GM12878 (cell line): Measurements from ENCODE around the gene ERG. TPM values are rescaled to one million over a fixed set of nuclear protein-coding genes. Genes with fewer than 3 reads are reported as not detected.

Source experiments
- ATAC-seq: fragments of 200-7000 bp; cut with Tn5 transposase; 3 replicates; pipeline ENCODE4 v1.9.1; 2020; ENCODE audit warnings: mild to moderate bottlenecking, moderate library complexity
- BruUV-seq: library from RNA; stranded (reverse); fragments of 400-500 nt; replicated peaks from 2 replicates; lab custom pipeline; 2021; lab: Mats Ljungman, UMichigan
- CTCF ChIA-PET: fragments of 300-600 bp; sonication (Branson Sonifier 250); formaldehyde crosslinking; extraction: SDS; loops from one replicate; lab custom pipeline; 2021; ENCODE audit warnings: inconsistent platforms; lab: Yijun Ruan, JAX
- POLR2A ChIA-PET: fragments of 350-600 bp; formaldehyde crosslinking; extraction: SDS; loops from one replicate; lab custom pipeline; 2021; ENCODE audit warnings: inconsistent platforms; lab: Charles Lee
- RAD21 ChIA-PET: fragments of 300-600 bp; sonication (Branson Sonifier 250); formaldehyde crosslinking; loops from one replicate; lab custom pipeline; 2023; ENCODE audit warnings: antibody characterized with exemption; ENCODE audit not compliant: unreplicated experiment; lab: Charles Lee
- SMC1A ChIA-PET: fragments of 300-600 bp; sonication (Branson Sonifier 250); formaldehyde crosslinking; loops from one replicate; lab custom pipeline; 2023; ENCODE audit not compliant: unreplicated experiment, uncharacterized antibody; lab: Charles Lee
- DNase-seq: peaks from one replicate; pipeline ENCODE4 v3.0.0-alpha.2; 2011; ENCODE audit warnings: low read depth, low spot score
- FAIRE-seq: peaks from 3 replicates; lab custom pipeline; 2011; peaks lifted over from hg19 to GRCh38; lab: Jason Lieb, UNC
- H2AFZ ChIP-seq: 2 replicates; pipeline ENCODE4 v1.6.0; 2011; ENCODE audit warnings: low read depth, low read length, control low read depth; ENCODE audit not compliant: control insufficient read depth
- H3K27ac ChIP-seq: 2 replicates; pipeline ENCODE4 v1.5.1; 2011; ENCODE audit warnings: control low read depth; ENCODE audit not compliant: control insufficient read depth, insufficient read depth
- H3K27me3 ChIP-seq, 2 experiments: replicated peaks in 1 of 2; 2 replicates each; pipeline versions ENCODE4 v1.6.0 to v1.6.1; 2011; ENCODE audit warnings: low read length in 1 of 2; ENCODE audit not compliant: control insufficient read depth in 2 of 2, insufficient read depth in 2 of 2
- H3K36me3 ChIP-seq, 2 experiments: 2 replicates each; pipeline ENCODE4 v1.5.1; 2011; ENCODE audit warnings: low read length in 1 of 2; ENCODE audit not compliant: control insufficient read depth in 2 of 2, insufficient read depth in 2 of 2
- H3K4me1 ChIP-seq: 2 replicates; pipeline ENCODE4 v1.6.1; 2011; ENCODE audit warnings: mild to moderate bottlenecking, low read length, moderate library complexity, mixed read lengths; ENCODE audit not compliant: control insufficient read depth, insufficient read depth
- H3K4me2 ChIP-seq: 2 replicates; pipeline ENCODE4 v1.6.0; 2011; ENCODE audit warnings: control low read depth; ENCODE audit not compliant: control insufficient read depth, insufficient read depth
- H3K4me3 ChIP-seq: fragments of 200-600 bp; sonication (generic); 2 replicates; pipeline ENCODE4 v1.5.1; 2016
- H3K79me2 ChIP-seq: 2 replicates; pipeline ENCODE4 v1.6.0; 2011; ENCODE audit warnings: low read length; ENCODE audit not compliant: control insufficient read depth, insufficient read depth
- H3K9ac ChIP-seq: 2 replicates; pipeline ENCODE4 v1.8.0; 2011; ENCODE audit warnings: low read length, control low read depth, mixed read lengths; ENCODE audit not compliant: control insufficient read depth, insufficient read depth
- H3K9me3 ChIP-seq: replicated peaks from 3 replicates; pipeline ENCODE4 v1.5.1; 2011; ENCODE audit warnings: mild to moderate bottlenecking, low read length; ENCODE audit not compliant: control insufficient read depth, insufficient read depth
- H4K20me1 ChIP-seq: 2 replicates; pipeline ENCODE4 v1.6.0; 2011; ENCODE audit not compliant: control insufficient read depth, insufficient read depth
- ATF7 ChIP-seq: fragments of 450-650 bp; IDR thresholded peaks from 2 replicates; pipeline ENCODE4 v1.6.1; 2016; ENCODE audit warnings: low read depth, mild to moderate bottlenecking
- BCL11A ChIP-seq: IDR thresholded peaks from 2 replicates; pipeline ENCODE4 v1.6.1; 2011; ENCODE audit warnings: low read depth, low read length
- BCLAF1 ChIP-seq: fragments of 450-650 bp; IDR thresholded peaks from 2 replicates; pipeline ENCODE4 v1.6.1; 2017; ENCODE audit warnings: antibody characterized with exemption, mild to moderate bottlenecking, moderate library complexity
- EGR1 ChIP-seq, 2 experiments: IDR thresholded peaks; 1 replicate in 1 of 2; 2 replicates in 1 of 2; pipeline ENCODE4 v1.6.1; 2011 to 2012; ENCODE audit warnings: low read depth in 2 of 2, low read length in 2 of 2, borderline replicate concordance in 1 of 2, mild to moderate bottlenecking in 1 of 2, moderate library complexity in 1 of 2
- HCFC1 ChIP-seq: fragments of 150-350 bp; IDR thresholded peaks from 2 replicates; pipeline ENCODE4 v1.6.1; 2014; ENCODE audit warnings: low read length
- MTA3 ChIP-seq: IDR thresholded peaks from 2 replicates; pipeline ENCODE4 v1.6.1; 2012; ENCODE audit warnings: low read length, inconsistent platforms, borderline replicate concordance
- NBN ChIP-seq: fragments of 450-650 bp; IDR thresholded peaks from 2 replicates; pipeline ENCODE4 v1.6.1; 2016
- NR2F1 ChIP-seq: fragments of 450-650 bp; conservative IDR thresholded peaks from 2 replicates; pipeline ENCODE4 v1.6.1; 2017; ENCODE audit warnings: mild to moderate bottlenecking
- POU2F2 ChIP-seq: IDR thresholded peaks from 3 replicates; pipeline ENCODE4 v1.6.1; 2011; ENCODE audit warnings: low read depth, mild to moderate bottlenecking, low read length, borderline replicate concordance
- RAD51 ChIP-seq: fragments of 450-650 bp; IDR thresholded peaks from 2 replicates; pipeline ENCODE4 v1.6.1; 2016; ENCODE audit warnings: moderate library complexity, mild to moderate bottlenecking, inconsistent platforms
- RB1 ChIP-seq: fragments of 450-650 bp; formaldehyde crosslinking; IDR thresholded peaks from 2 replicates; pipeline ENCODE4 v1.6.1; 2017; ENCODE audit warnings: mild to moderate bottlenecking, borderline replicate concordance
- SIX5 ChIP-seq: IDR thresholded peaks from 2 replicates; pipeline ENCODE4 v1.6.1; 2011; ENCODE audit warnings: mild to moderate bottlenecking, low read depth, low read length, moderate library complexity; ENCODE audit not compliant: severe bottlenecking
- SP1 ChIP-seq: IDR thresholded peaks from one replicate; pipeline ENCODE4 v1.6.1; 2011; ENCODE audit warnings: low read depth, low read length
- TBL1XR1 ChIP-seq: IDR thresholded peaks from 2 replicates; pipeline ENCODE4 v1.6.1; 2012; ENCODE audit warnings: low read depth, low read length, improper control_type of control experiment
- ZNF384 ChIP-seq: IDR thresholded peaks from 2 replicates; pipeline ENCODE4 v1.6.1; 2012; ENCODE audit warnings: low read depth, mild to moderate bottlenecking, low read length, improper control_type of control experiment, borderline replicate concordance
- WGBS: methylation state at CpG from one replicate; pipeline ENCODE4 v1.1.6; 2016; ENCODE audit warnings: low lambda C conversion rate; ENCODE audit not compliant: insufficient replicate concordance, insufficient coverage; ENCODE audit errors: missing lambda C conversion rate; 5-methylcytosine and 5-hydroxymethylcytosine counted together
- in situ Hi-C: fragments of 300-500 bp; cut with MboI; formaldehyde crosslinking; loops from 9 replicates; pipeline ENCODE4 v1.14.3; 2018; ENCODE audit warnings: mixed read lengths
- intact Hi-C: fragments of 100-400 bp; cut with micrococcal nuclease; formaldehyde crosslinking; loops from one replicate; pipeline ENCODE4 v1.14.2; 2022; ENCODE audit not compliant: unreplicated experiment
- polyA plus RNA-seq, 11 experiments: library from polyadenylated mRNA; depleted of rRNA in 4 of 11; unstranded in 6 of 11; stranded (reverse) in 5 of 11; fragments of >200 nt; fragmentation: Nextera tagmentation in 4 of 11; fragmentation: Illumina TruSeq in 1 of 11; extraction: Ambion mirVana in 4 of 11; extraction: Trizol in 1 of 11; gene quantifications; 1 replicate in 1 of 11; 2 replicates in 10 of 11; pipeline versions ENCODE4 v1.2.1 to v1.2.3, GENCODE V29; 2011 to 2016; ENCODE audit warnings: inconsistent platforms in 2 of 11, missing spikeins in 2 of 11, low read depth in 1 of 11
- total RNA-seq, 4 experiments: library from RNA; depleted of rRNA in 3 of 4; stranded (reverse); fragments of >200 nt in 3 of 4; fragmentation: Illumina TruSeq in 1 of 4; extraction: Trizol in 1 of 4; gene quantifications; 2 replicates each; pipeline versions ENCODE4 v1.2.1 to v1.2.3, GENCODE V29; 2013 to 2021
- TF ChIP-seq, protein P1 (sequence below): fragments of 450-650 bp; formaldehyde crosslinking; IDR thresholded peaks from 2 replicates; pipeline ENCODE4 v1.4.0; 2022; ENCODE audit warnings: mild to moderate bottlenecking, moderate library complexity
- TF ChIP-seq, protein P2 (sequence below): IDR thresholded peaks from 2 replicates; pipeline ENCODE4 v1.6.1; 2012; ENCODE audit warnings: low read length, inconsistent platforms
- TF ChIP-seq, protein P3 (sequence below): fragments of 450-650 bp; IDR thresholded peaks from 2 replicates; pipeline ENCODE4 v1.6.1; 2016; ENCODE audit warnings: mild to moderate bottlenecking

The ERG gene
- total and polyA plus RNA-seq, 10 of the 15 experiments (the other 5 are each of a cell fraction or from before 2014, with no cell fraction given): not detected

- peaks cover 0 to 2% of the 10 kb centered on the region in 2 experiments; a peak in 1 of 4 replicates for H3K27me3 ChIP-seq
- H2AFZ ChIP-seq: no peak overlapping the region
- DNase-seq (no peak), ATAC-seq (no peak), FAIRE-seq (no peak)
- no peaks in the 10 kb centered on the region for H3K36me3 ChIP-seq
- no peaks in the 10 kb centered on the region for H4K20me1 ChIP-seq
- ChIA-PET RAD21 (no interaction called here), CTCF (no interaction called here), POLR2A (no interaction called here), SMC1A (interaction anchor here (0.6 kb wide), 1 partner anchor 160 kb away, joined by 3 read pairs; no protein-coding TSS in a partner anchor)
- H3K27ac ChIP-seq: no peak overlapping the region
- in situ Hi-C loops: no loop called here
- no peaks in the 10 kb centered on the region for H3K4me1 ChIP-seq
- no peaks in the 10 kb centered on the region for H3K9me3 ChIP-seq
- 51% methylated on average over 7 of the region's 7 CpGs for WGBS
- intact Hi-C loops: no loop called here
- no peak overlapping the region for H3K4me2 ChIP-seq
- no peaks in the 10 kb centered on the region for H3K79me2 ChIP-seq
- no TSS peak for BruUV-seq
- H3K4me3 ChIP-seq: no peak overlapping the region
- H3K9ac ChIP-seq: no peak overlapping the region
- TF ChIP-seq ATF7: no peak
- TF ChIP-seq SP1: no peak
- TF ChIP-seq TBL1XR1: no peak
- no peak for TF ChIP-seq BCLAF1
- no peak for TF ChIP-seq HCFC1
- TF ChIP-seq BCL11A: no peak
- no peak for TF ChIP-seq EGR1 (IDR thresholded peaks at IDR 0.05; ENCODE audit: borderline replicate concordance in 1 of 2, low read depth in 2 of 2, low read length in 2 of 2)
- TF ChIP-seq MTA3: no peak
- no peak for TF ChIP-seq NBN
- no peak for TF ChIP-seq RAD51
- TF ChIP-seq, protein P1, sequence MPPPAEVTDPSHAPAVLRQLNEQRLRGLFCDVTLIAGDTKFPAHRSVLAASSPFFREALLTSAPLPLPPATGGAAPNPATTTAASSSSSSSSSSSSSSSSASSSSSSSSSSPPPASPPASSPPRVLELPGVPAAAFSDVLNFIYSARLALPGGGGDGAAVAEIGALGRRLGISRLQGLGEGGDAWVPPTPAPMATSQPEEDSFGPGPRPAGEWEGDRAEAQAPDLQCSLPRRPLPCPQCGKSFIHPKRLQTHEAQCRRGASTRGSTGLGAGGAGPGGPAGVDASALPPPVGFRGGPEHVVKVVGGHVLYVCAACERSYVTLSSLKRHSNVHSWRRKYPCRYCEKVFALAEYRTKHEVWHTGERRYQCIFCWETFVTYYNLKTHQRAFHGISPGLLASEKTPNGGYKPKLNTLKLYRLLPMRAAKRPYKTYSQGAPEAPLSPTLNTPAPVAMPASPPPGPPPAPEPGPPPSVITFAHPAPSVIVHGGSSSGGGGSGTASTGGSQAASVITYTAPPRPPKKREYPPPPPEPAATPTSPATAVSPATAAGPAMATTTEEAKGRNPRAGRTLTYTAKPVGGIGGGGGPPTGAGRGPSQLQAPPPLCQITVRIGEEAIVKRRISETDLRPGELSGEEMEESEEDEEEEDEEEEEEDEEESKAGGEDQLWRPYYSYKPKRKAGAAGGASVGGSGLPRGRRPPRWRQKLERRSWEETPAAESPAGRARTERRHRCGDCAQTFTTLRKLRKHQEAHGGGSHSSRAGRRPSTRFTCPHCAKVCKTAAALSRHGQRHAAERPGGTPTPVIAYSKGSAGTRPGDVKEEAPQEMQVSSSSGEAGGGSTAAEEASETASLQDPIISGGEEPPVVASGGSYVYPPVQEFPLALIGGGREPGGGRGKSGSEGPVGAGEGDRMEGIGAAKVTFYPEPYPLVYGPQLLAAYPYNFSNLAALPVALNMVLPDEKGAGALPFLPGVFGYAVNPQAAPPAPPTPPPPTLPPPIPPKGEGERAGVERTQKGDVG (CRISPR knock-in tag): no peak
- TF ChIP-seq NR2F1: no peak
- no peak for TF ChIP-seq POU2F2
- no peak for TF ChIP-seq RB1
- TF ChIP-seq, protein P2, sequence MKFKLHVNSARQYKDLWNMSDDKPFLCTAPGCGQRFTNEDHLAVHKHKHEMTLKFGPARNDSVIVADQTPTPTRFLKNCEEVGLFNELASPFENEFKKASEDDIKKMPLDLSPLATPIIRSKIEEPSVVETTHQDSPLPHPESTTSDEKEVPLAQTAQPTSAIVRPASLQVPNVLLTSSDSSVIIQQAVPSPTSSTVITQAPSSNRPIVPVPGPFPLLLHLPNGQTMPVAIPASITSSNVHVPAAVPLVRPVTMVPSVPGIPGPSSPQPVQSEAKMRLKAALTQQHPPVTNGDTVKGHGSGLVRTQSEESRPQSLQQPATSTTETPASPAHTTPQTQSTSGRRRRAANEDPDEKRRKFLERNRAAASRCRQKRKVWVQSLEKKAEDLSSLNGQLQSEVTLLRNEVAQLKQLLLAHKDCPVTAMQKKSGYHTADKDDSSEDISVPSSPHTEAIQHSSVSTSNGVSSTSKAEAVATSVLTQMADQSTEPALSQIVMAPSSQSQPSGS: no peak
- TF ChIP-seq, protein P3, sequence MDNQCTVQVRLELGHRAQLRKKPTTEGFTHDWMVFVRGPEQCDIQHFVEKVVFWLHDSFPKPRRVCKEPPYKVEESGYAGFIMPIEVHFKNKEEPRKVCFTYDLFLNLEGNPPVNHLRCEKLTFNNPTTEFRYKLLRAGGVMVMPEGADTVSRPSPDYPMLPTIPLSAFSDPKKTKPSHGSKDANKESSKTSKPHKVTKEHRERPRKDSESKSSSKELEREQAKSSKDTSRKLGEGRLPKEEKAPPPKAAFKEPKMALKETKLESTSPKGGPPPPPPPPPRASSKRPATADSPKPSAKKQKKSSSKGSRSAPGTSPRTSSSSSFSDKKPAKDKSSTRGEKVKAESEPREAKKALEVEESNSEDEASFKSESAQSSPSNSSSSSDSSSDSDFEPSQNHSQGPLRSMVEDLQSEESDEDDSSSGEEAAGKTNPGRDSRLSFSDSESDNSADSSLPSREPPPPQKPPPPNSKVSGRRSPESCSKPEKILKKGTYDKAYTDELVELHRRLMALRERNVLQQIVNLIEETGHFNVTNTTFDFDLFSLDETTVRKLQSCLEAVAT: no peak
- no peak for TF ChIP-seq SIX5
- no peak for TF ChIP-seq ZNF384
Measured at GRCh38 chr21:38428211-38428610, 70.1 kb downstream of the ERG start.
